BE2C (cell line): ENCODE measurements around the gene SPNS2.

Experiments
- DNase-seq: peaks from one replicate; pipeline ENCODE4 v3.0.0-alpha.2; 2020
- H3K27me3 ChIP-seq: fragments of 250-450 bp; sonication (Bioruptor Pico); 2 replicates; pipeline ENCODE4 v1.5.1; 2020; ENCODE audit warnings: mild to moderate bottlenecking
- H3K36me3 ChIP-seq: fragments of 250-450 bp; sonication (Bioruptor Pico); 2 replicates; pipeline ENCODE4 v1.5.1; 2020; ENCODE audit warnings: mild to moderate bottlenecking
- H3K4me1 ChIP-seq: fragments of 250-450 bp; sonication (Bioruptor Pico); 2 replicates; pipeline ENCODE4 v1.5.1; 2020
- H3K4me3 ChIP-seq: 2 replicates; pipeline ENCODE4 v1.5.1; 2011; ENCODE audit warnings: low read depth, low read length
- H3K9me3 ChIP-seq: fragments of 250-450 bp; sonication (Bioruptor Pico); 2 replicates; pipeline ENCODE4 v1.5.1; 2020
- TF ChIP-seq, protein P1 (sequence below): IDR thresholded peaks from 2 replicates; pipeline ENCODE4 v1.5.1; 2012; ENCODE audit warnings: mild to moderate bottlenecking, low read depth, low read length

Gene SPNS2

DNA sequence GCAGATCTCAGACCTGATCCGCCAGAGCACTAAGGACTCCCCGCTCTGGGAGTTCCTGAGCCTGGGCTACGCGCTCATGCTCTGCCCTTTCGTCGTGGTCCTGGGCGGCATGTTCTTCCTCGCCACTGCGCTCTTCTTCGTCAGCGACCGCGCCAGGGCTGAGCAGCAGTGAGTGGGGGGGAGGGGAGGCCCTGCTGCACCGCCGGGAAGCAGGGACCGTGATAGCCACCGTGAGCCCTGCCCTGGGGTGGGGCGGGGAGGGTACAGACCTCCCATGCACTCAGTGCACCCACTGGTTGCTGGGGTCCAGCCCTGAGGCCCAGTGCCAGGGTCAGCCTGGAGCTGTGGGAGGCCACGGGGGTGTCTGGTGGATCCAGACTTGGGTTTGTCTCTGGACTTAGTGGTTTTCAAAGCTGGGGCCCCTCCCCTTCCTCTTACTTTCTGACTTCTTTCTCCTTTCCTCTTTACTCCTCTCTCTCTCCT is 37.6 kb downstream of the SPNS2 start:
- no peaks in the 10 kb centered on the region; the same call in none of the 2 replicates for H3K36me3 ChIP-seq
- TF ChIP-seq, protein P1, sequence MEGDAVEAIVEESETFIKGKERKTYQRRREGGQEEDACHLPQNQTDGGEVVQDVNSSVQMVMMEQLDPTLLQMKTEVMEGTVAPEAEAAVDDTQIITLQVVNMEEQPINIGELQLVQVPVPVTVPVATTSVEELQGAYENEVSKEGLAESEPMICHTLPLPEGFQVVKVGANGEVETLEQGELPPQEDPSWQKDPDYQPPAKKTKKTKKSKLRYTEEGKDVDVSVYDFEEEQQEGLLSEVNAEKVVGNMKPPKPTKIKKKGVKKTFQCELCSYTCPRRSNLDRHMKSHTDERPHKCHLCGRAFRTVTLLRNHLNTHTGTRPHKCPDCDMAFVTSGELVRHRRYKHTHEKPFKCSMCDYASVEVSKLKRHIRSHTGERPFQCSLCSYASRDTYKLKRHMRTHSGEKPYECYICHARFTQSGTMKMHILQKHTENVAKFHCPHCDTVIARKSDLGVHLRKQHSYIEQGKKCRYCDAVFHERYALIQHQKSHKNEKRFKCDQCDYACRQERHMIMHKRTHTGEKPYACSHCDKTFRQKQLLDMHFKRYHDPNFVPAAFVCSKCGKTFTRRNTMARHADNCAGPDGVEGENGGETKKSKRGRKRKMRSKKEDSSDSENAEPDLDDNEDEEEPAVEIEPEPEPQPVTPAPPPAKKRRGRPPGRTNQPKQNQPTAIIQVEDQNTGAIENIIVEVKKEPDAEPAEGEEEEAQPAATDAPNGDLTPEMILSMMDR: no peak
- no peak overlapping the region for H3K4me3 ChIP-seq
- no peak for DNase-seq
- H3K9me3 ChIP-seq: no peaks in the 10 kb centered on the region
- no peaks in the 10 kb centered on the region for H3K27me3 ChIP-seq
- peaks cover 3% of the 10 kb centered on the region for H3K4me1 ChIP-seq

GRCh38 chr17:4536742-4537411 is 38.2 kb downstream of the SPNS2 start:
- Histone ChIP-seq H3K27me3 (no peaks in the 10 kb centered on the region), H3K9me3 (no peaks in the 10 kb centered on the region), H3K4me3 (no peak overlapping the region), H3K4me1 (peaks cover 3% of the 10 kb centered on the region), H3K36me3 (peaks cover 4% of the 10 kb centered on the region)
- TF ChIP-seq, protein P1: no peak
- DNase-seq: no peak

DNA sequence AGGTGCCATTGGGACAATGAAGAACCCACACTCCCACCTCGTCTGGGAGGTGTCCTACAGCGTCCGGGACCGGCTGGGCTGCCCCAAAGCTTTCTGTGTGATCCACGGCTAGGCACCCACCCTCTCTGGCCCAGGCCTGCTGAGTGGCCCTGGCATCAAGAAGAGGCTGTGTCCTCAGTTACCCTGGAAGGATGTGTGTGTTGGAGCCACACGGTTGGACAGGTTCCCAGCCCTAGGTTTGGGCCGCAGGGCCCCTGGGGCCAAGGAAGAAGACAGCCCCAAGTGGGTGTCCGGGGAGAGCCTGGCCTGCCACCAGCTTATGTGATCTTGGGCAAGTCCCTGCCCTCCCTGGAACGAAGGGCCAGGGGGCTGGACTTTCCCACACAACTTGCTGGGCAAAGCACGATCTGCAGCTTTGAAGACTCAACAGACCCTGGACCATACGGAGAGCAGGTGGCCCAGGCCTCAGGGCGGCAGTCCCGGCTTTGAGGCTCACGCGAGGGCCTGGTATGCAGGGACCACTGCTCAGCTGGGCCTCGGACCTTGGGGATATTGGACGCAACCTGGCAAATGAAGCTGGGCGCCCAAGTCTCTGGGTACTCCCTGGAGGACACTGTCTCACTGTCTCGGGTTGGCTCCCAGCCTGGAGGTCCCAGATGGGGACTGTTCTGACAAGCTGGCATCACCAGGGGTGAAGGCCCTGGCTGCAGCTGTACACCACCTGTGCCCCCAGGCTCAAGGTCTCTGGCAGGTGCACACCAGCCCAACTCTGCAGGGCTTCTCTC is 39.0 kb downstream of the SPNS2 start:
- Histone ChIP-seq H3K4me3 (no peak overlapping the region), H3K27me3 (no peaks in the 10 kb centered on the region), H3K9me3 (no peaks in the 10 kb centered on the region), H3K36me3 (peaks cover 10% of the 10 kb centered on the region), H3K4me1 (peaks cover 3% of the 10 kb centered on the region)
- no peak for DNase-seq
- TF ChIP-seq, protein P1: no peak

DNA sequence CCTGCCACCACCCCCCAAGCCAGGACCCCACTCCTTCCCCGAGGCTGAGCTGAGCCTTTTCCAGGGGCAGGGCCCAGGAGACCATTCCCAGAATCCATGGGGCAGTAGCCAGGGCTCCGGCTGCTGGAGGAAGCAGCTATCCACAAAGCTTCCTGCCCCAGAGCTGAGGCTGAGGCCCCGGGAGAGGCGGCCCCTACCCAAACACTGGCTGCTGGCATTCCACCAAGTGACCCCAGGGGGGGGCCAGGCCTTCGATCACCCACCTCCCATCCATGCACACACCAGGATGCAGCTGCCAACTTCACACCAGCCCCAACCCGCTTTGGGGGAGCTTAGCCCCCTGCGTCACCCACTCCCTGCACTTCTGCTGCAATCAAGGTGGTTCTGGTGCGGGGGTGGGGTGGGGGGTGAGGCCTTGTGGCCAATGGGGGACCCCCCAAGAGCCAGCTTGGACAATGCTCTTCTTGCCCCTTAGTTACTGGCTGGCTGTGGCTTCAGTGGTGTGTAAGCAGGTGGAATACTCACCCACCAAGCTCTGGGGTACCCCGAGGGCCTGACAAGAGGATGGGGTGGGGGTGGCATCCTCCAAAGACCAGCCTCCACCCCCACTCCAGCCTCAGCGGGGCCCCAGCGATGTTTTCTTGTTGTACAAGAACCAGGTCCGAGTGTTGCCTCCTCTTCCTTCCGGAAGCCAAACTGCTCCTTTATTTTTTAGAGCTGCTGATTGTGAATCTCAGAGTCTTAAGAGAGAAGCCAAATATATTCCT is 39.7 kb downstream of the SPNS2 start:
- H3K4me3 ChIP-seq: no peak overlapping the region
- no peaks in the 10 kb centered on the region for H3K27me3 ChIP-seq
- H3K4me1 ChIP-seq: peaks cover 3% of the 10 kb centered on the region
- TF ChIP-seq, protein P1: no peak
- H3K36me3 ChIP-seq: peaks cover 12% of the 10 kb centered on the region
- no peak for DNase-seq
- H3K9me3 ChIP-seq: no peaks in the 10 kb centered on the region

DNA sequence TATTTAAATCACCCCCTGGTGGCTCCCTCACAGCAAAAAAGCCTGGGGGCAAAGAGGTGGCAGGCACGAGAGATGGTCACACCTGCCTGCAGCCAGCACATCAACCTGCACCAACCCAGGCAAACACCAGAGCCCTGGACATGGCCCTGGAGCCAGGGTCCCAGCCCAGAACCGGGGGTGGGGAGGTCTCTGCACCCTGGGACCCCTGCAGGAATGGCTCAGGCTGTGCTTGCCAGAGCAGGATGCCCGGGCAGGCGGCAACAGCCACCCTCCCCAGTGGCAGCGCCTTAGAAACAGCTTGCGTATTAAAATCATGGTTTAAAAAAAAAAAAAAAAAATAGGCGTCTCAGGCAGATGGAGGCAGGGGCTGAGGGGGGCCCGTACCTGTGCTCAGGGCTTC is 40.3 kb downstream of the SPNS2 start:
- Histone ChIP-seq H3K4me1 (peaks cover 2% of the 10 kb centered on the region), H3K4me3 (no peak overlapping the region), H3K27me3 (no peaks in the 10 kb centered on the region), H3K36me3 (peaks cover 12% of the 10 kb centered on the region), H3K9me3 (no peaks in the 10 kb centered on the region)
- TF ChIP-seq, protein P1: no peak
- no peak for DNase-seq
